Astrocyte (in vitro differentiated cells and primary cell): ENCODE measurements around the gene SLC9A1.

Experiments used
- EZH2 ChIP-seq: IDR thresholded peaks from 2 replicates; pipeline ENCODE4 v1.6.1; 2012; ENCODE audit warnings: mild to moderate bottlenecking, low read length, inconsistent platforms; ENCODE audit not compliant: insufficient read depth
- TF ChIP-seq, protein P1 (sequence below): IDR thresholded peaks from 2 replicates; pipeline ENCODE4 v1.5.1; 2011; ENCODE audit warnings: low read depth, mild to moderate bottlenecking, inconsistent platforms, low read length, moderate library complexity; ENCODE audit not compliant: insufficient read depth

DNA sequence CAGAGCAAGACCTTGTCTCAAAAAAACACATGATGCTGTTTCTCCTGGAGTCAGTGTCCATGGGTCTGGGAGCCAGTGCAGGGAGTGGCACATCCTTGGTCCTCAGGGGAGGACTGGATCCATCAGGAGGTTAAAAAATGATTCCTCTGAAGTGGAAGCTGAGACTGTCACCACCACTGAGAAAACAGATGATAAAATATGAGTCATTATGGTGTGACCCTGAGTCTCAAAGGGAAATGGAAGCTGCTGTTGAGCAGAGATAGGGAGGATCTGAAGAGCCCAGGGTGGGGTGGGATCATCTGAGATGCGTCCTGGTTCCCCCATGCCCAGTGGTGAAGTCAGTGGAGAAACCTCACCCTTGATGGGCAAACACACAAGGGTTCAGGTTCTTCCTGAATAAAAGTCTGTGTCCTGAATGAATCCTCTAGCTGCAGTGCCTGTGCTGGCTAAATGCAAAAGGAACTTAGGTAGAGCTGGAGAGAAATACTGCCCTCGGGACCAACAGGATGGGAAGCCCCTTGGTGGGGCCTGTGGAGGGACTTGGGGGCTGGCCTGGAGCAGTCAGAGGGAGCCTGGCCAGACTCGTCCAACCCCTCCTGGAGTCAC, 80.6 kb downstream of the SLC9A1 start:
- TF ChIP-seq, protein P1, sequence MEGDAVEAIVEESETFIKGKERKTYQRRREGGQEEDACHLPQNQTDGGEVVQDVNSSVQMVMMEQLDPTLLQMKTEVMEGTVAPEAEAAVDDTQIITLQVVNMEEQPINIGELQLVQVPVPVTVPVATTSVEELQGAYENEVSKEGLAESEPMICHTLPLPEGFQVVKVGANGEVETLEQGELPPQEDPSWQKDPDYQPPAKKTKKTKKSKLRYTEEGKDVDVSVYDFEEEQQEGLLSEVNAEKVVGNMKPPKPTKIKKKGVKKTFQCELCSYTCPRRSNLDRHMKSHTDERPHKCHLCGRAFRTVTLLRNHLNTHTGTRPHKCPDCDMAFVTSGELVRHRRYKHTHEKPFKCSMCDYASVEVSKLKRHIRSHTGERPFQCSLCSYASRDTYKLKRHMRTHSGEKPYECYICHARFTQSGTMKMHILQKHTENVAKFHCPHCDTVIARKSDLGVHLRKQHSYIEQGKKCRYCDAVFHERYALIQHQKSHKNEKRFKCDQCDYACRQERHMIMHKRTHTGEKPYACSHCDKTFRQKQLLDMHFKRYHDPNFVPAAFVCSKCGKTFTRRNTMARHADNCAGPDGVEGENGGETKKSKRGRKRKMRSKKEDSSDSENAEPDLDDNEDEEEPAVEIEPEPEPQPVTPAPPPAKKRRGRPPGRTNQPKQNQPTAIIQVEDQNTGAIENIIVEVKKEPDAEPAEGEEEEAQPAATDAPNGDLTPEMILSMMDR = no peak
- no peak for TF ChIP-seq EZH2
